Measurements from ENCODE around the gene COMMD2.

COMMD2 gene

DNA sequence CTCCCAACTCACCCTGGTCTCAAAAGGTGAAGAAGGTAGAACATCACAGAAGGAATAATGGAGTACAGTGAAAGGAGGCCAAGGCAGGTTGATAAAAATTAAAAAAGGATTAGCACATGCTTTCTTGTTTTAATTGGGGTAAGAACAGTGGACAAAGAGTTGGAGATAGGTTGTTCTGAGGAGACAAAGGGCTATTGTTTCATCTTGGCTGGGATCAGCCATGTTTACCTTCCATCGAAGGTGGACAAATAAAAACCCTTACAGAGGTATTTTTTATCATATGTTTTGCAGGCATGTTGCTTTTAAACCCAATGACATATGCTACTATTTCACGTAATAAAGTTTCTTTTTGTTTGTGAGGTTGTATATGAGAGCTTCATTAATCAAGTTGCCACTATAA lies 12.9 kb downstream of the COMMD2 start:
- no peak for DNase-seq (ENCODE audit: low spot score in 2 of 2)
- H3K9me3 ChIP-seq: no peaks in the 10 kb centered on the region
- H3K36me3 ChIP-seq (replicated peaks): peaks cover 13% of the 10 kb centered on the region
- peaks cover 33% of the 10 kb centered on the region for H3K4me1 ChIP-seq
- in situ Hi-C loops (cut with MboI; ENCODE audit: low sequenced_read_pairs): no loop called here
- no peak overlapping the region for H3K4me3 ChIP-seq
- no peaks in the 10 kb centered on the region for H3K27me3 ChIP-seq (ENCODE audit: low read depth)

DNA sequence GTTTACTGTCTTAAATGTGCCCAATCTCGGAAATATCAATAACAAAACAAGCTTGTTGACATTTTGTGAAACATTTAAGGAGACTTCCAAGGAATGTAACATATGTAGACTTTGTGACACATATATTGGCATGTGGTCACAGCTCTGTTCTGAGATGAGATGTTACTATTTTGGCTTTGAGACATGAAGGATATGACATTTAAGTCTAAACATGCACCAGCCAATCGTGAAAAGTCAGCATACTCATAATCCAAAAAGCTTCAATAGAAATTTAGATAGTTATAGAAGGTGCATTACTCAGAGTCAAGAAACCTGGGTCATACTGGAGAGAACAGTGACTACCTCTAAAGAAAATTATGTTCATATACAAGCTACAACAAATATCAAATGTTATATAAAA lies 13.4 kb downstream of the COMMD2 start:
- Histone ChIP-seq H3K36me3 (replicated peaks) (peaks cover 9% of the 10 kb centered on the region; the same call in 1 of the 2 replicates), H3K4me1 (peaks cover 33% of the 10 kb centered on the region), H3K9me3 (no peaks in the 10 kb centered on the region), H3K27me3 (ENCODE audit: low read depth) (no peaks in the 10 kb centered on the region), H3K4me3 (no peak overlapping the region)
- in situ Hi-C loops (cut with MboI; ENCODE audit: low sequenced_read_pairs): no loop called here
- DNase-seq (ENCODE audit: low spot score in 2 of 2): no peak

DNA sequence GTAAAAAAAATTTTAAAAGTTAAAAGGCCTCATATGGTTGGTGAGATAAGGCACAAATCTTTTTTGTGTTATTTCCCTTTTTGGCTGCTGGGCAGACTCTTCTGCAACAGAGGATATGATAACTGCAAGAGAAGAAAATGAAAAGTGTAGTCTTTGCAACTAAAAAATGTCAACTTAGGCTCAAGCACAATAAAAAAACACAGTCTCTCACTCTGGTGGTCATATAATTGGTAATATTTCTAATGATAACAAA lies 15.4 kb downstream of the COMMD2 start:
- in situ Hi-C loops (cut with MboI; ENCODE audit: low sequenced_read_pairs): no loop called here
- peaks cover 3% of the 10 kb centered on the region; the same call in 1 of the 2 replicates for H3K36me3 ChIP-seq (replicated peaks)
- no peaks in the 10 kb centered on the region for H3K27me3 ChIP-seq (ENCODE audit: low read depth)
- H3K4me1 ChIP-seq: peaks cover 33% of the 10 kb centered on the region
- H3K9me3 ChIP-seq: no peaks in the 10 kb centered on the region
- no peak overlapping the region for H3K4me3 ChIP-seq
- DNase-seq (ENCODE audit: low spot score in 2 of 2): no peak

DNA sequence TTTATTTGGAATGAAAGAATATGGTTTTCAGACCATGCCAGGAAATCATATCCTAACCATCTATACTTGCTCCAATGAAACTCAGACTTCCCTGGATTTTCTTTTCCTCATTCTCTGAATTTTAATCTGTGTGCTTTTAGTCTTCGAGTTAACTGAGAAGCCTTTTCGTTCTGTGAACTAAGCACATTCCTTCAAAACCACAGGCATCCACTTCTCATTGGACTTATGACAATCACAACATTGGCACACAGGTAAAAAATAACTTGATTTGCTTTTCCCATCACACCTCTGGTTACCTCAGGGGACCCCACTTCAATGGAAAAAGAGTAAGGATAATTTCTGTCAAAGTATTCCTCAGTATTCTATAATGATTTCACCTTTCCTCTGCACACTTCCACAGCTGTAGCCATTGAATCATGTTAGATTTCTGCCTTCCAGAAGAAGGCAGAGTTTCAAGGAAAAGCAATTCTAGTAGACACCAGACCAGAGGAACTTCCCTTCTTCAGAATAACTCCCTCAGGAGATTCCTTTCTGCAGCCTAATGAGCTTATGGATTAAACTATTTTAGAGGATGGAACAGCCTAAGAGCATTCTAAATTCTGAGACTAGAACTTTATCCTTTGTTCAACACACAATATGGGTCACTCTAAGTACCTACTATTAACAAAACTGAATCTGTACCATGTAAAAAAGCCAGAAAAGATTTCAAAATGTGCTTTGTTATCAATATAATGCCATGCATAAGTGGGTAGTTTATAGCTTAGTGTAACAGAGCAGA lies 15.9 kb downstream of the COMMD2 start:
- peak; percentile 32 to 98 for DNase-seq (ENCODE audit: low spot score in 2 of 2)
- no peak overlapping the region for H3K4me3 ChIP-seq

DNA sequence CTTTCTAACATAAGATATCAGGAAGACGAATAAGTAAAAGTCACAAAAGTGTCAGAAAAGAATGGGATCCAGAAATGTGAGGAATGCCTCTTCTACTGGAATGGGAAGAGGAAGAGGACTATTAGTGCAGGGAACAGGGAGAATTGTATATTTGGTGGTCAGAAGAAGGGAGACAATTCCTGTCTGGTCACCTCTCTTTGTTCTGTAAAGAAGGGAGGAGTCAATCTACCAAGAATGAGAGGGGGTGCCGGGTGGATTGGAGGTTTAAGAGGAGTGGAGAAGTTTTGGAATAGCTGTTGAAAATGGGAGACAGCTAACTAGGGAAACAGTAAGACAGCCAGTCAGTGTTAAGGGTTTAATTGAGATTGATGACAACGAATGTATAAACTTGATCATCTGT lies 20.1 kb downstream of the COMMD2 start:
- no peaks in the 10 kb centered on the region for H3K36me3 ChIP-seq (replicated peaks)
- DNase-seq (ENCODE audit: low spot score in 2 of 2): no peak
- no peak overlapping the region for H3K4me3 ChIP-seq
- peaks cover 17% of the 10 kb centered on the region for H3K4me1 ChIP-seq
- no peaks in the 10 kb centered on the region for H3K9me3 ChIP-seq
- no peaks in the 10 kb centered on the region for H3K27me3 ChIP-seq (ENCODE audit: low read depth)
- in situ Hi-C loops (cut with MboI; ENCODE audit: low sequenced_read_pairs): no loop called here

More for the DNA sequence above, 15.9 kb downstream of the COMMD2 start:
- in situ Hi-C loops (cut with MboI; ENCODE audit: low sequenced_read_pairs): no loop called here
- Histone ChIP-seq H3K9me3 (no peaks in the 10 kb centered on the region), H3K27me3 (ENCODE audit: low read depth) (no peaks in the 10 kb centered on the region), H3K4me1 (peaks cover 33% of the 10 kb centered on the region), H3K36me3 (replicated peaks) (peaks cover 3% of the 10 kb centered on the region; the same call in 1 of the 2 replicates)

DNA sequence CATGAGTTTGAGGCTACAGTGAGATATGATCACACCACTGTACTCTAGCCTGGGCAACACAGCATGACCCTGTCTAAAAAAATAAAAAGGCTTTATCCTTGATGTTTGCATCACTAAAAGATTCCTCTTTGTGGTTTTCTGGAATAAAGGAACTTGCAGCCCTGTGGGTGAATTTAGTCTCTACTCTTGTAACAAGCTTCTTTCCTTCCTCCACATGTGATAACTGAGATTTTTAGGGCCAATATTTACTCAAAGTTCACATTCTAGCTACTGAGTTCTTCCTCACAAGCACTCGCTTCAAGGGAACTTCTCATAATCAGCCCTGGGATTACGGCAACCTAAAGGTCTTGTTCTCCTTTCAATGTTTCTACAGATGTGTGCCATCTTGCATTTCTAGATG lies 24.6 kb downstream of the COMMD2 start:
- in situ Hi-C loops (cut with MboI; ENCODE audit: low sequenced_read_pairs): no loop called here
- no peaks in the 10 kb centered on the region for H3K36me3 ChIP-seq (replicated peaks)
- no peaks in the 10 kb centered on the region for H3K4me1 ChIP-seq
- H3K4me3 ChIP-seq: no peak overlapping the region
- H3K27me3 ChIP-seq (ENCODE audit: low read depth): no peaks in the 10 kb centered on the region
- H3K9me3 ChIP-seq: no peaks in the 10 kb centered on the region
- DNase-seq (ENCODE audit: low spot score in 2 of 2): no peak

DNA sequence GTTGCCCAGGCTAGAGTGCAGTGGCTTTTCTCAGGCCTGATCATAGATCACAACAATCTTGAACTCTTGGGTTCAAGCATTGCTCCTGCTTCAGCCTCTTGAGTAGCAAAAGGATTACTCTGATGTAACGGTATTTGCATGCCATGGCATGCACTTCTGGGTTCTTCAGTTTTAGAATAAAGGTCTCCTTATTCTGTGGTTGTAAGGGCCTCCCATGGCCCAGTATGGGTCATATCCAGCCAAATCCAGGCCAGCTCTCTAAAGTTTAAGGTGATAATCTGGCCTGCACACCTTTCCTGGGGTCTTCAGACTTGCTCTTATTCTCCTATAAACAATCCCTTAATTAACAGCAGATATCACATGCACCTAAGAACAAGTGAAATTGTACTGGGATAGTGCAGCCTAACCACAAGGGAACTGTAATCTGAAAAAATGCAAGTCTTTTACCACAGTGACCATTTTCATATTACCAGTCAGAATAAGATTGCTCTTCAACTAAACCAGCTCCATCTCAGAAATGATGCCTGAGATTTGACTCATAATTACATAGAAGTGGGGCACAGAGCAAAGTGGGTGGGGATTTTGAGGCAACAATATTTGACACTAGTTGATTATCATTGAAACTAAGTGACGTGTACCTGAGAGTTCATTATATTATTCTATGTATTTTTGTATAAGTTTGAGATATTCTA lies 25.4 kb downstream of the COMMD2 start:
- no peak for DNase-seq (ENCODE audit: low spot score in 2 of 2)
- in situ Hi-C loops (cut with MboI; ENCODE audit: low sequenced_read_pairs): no loop called here

DNA sequence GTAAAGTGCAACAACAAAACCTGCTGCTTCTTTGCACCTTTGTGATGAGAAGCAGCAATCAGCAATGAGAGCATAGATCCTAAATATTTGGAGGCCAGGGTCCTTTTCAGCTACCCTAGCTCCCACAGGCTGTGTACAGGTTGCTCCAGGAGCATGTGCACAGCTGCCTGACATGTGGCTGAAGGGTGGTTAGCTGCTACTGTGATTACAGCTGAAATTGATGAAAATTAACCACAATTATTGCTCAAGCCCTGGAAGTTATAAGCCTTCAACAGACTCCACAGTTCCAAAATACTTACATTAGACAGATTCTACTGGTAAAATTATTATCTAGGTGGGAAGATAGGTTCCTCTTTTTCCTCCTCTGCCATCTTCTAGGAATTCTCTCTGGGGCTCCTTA lies 28.5 kb downstream of the COMMD2 start:
- peaks cover 5% of the 10 kb centered on the region for H3K9me3 ChIP-seq
- H3K4me3 ChIP-seq: no peak overlapping the region
- in situ Hi-C loops (cut with MboI; ENCODE audit: low sequenced_read_pairs): no loop called here
- no peaks in the 10 kb centered on the region for H3K36me3 ChIP-seq (replicated peaks)
- DNase-seq (ENCODE audit: low spot score in 2 of 2): no peak
- no peaks in the 10 kb centered on the region for H3K4me1 ChIP-seq
- no peaks in the 10 kb centered on the region for H3K27me3 ChIP-seq (ENCODE audit: low read depth)

More for the DNA sequence above, 25.4 kb downstream of the COMMD2 start:
- Histone ChIP-seq H3K9me3 (no peaks in the 10 kb centered on the region), H3K36me3 (replicated peaks) (no peaks in the 10 kb centered on the region), H3K4me1 (no peaks in the 10 kb centered on the region), H3K27me3 (ENCODE audit: low read depth) (no peaks in the 10 kb centered on the region), H3K4me3 (no peak overlapping the region)

DNA sequence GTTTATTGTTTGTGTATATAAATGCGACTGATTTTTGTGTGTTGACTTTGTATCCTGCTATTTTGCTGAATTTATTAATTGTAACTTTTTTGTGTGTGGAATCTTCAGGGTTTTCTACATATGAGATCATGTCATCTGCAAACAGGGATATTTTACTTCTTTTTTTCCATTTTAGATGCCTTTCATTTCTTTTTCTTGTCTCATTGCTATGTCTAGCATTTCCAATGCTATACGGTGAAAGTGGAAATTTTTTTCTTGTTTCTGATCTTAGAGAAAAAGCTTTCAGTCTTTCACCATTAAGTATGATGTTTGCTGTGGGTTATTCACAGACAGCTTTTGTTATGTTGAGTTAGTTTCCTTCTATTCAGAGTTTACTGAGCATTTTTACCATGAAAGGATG lies 31.4 kb downstream of the COMMD2 start:
- H3K4me3 ChIP-seq: no peak overlapping the region
- in situ Hi-C loops (cut with MboI; ENCODE audit: low sequenced_read_pairs): no loop called here
- DNase-seq (ENCODE audit: low spot score in 2 of 2): no peak
- no peaks in the 10 kb centered on the region for H3K36me3 ChIP-seq (replicated peaks)
- no peaks in the 10 kb centered on the region for H3K27me3 ChIP-seq (ENCODE audit: low read depth)
- H3K4me1 ChIP-seq: peaks cover 5% of the 10 kb centered on the region; the same call in 1 of the 2 replicates
- peaks cover 5% of the 10 kb centered on the region for H3K9me3 ChIP-seq

DNA sequence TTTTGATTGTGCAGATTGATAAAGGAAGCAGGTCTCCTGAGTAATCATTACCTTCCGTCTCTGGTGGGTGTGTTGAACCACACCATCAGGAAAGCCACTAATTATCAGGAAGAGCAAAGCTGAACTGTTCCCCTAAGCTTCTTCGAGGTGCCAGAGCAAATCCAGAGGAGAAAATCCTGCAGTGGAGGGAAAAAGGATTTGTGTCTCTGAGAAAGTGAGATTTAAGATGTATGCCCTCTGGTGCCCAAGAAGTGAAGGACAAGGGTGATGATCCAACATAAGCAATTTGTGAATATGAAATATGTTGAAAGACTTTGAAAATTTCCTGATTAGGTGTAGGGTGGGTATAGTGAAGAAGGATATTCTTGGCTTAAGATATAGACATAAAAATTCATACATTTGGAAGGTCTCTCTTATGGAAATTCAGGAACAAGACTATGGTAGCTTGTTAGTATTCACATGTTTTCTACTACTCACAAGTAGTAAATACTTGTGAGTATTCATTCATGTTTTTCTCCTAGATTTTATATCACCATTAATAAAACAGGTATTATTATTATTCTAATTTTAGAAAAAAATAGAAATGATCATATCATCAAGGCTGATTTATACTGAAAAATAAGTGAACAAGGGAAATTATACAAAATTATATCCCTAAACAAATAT lies 34.8 kb downstream of the COMMD2 start:
- H3K9me3 ChIP-seq: peaks cover 5% of the 10 kb centered on the region
- H3K27me3 ChIP-seq (ENCODE audit: low read depth): no peaks in the 10 kb centered on the region
- no peaks in the 10 kb centered on the region for H3K36me3 ChIP-seq (replicated peaks)
- peak; percentile 76 to 82 for DNase-seq (ENCODE audit: low spot score in 2 of 2)
- in situ Hi-C loops (cut with MboI; ENCODE audit: low sequenced_read_pairs): loop anchor here (10.0 kb wide), 1 partner anchor 193 kb away; no protein-coding TSS in a partner anchor
- no peak overlapping the region for H3K4me3 ChIP-seq
- peaks cover 5% of the 10 kb centered on the region; the same call in 1 of the 2 replicates for H3K4me1 ChIP-seq

DNA sequence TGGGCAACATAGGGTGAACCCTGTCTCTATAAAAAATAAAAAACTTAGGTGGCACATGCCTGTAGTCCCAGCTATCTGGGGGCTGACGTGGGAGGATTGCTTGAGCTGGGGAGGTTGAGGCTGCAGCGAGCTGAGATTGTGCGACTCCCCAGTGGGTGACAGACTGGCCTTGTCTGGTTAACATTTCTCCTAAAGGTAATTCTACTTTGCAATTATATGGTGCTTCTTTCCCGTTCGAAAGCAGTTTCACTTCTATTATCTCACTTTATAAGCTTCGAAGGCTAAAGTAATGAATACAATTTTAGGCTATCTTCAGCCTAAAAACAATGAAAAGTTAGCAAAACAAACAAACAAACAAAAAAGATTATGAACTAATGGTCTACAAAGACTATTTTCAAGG lies 35.3 kb downstream of the COMMD2 start:
- H3K27me3 ChIP-seq (ENCODE audit: low read depth): no peaks in the 10 kb centered on the region
- in situ Hi-C loops (cut with MboI; ENCODE audit: low sequenced_read_pairs): loop anchor here (10.0 kb wide), 1 partner anchor 192 kb away; no protein-coding TSS in a partner anchor
- H3K9me3 ChIP-seq: peaks cover 5% of the 10 kb centered on the region
- H3K4me1 ChIP-seq: peaks cover 5% of the 10 kb centered on the region; the same call in 1 of the 2 replicates
- no peaks in the 10 kb centered on the region for H3K36me3 ChIP-seq (replicated peaks)
- H3K4me3 ChIP-seq: no peak overlapping the region
- DNase-seq (ENCODE audit: low spot score in 2 of 2): no peak

DNA sequence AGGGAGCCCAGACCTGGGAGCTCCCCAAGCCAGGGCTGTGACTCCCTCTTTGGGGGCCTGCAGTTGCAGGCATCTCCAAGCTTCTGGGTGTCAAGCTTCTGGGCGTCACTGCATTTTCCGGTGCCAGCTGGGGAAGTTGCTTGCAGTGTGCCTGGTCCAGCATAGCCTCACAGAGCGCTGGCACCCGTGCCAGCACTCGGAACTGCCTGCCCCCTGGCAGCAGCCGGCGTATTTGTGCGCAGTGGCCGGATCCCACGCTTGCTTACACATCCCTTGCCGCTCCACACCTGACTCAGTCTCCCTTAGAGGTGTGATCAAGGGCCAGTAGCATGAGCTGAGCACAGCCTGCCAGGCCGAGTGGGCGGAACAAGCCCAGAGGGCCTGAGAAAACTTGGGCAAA lies 37.0 kb downstream of the COMMD2 start:
- peaks cover 5% of the 10 kb centered on the region; the same call in 1 of the 2 replicates for H3K4me1 ChIP-seq
- no peak overlapping the region for H3K4me3 ChIP-seq
- H3K9me3 ChIP-seq: no peaks in the 10 kb centered on the region
- in situ Hi-C loops (cut with MboI; ENCODE audit: low sequenced_read_pairs): loop anchor here (10.0 kb wide), 1 partner anchor 190 kb away; no protein-coding TSS in a partner anchor
- no peaks in the 10 kb centered on the region for H3K27me3 ChIP-seq (ENCODE audit: low read depth)
- DNase-seq (ENCODE audit: low spot score in 2 of 2): no peak
- no peaks in the 10 kb centered on the region for H3K36me3 ChIP-seq (replicated peaks)

DNA sequence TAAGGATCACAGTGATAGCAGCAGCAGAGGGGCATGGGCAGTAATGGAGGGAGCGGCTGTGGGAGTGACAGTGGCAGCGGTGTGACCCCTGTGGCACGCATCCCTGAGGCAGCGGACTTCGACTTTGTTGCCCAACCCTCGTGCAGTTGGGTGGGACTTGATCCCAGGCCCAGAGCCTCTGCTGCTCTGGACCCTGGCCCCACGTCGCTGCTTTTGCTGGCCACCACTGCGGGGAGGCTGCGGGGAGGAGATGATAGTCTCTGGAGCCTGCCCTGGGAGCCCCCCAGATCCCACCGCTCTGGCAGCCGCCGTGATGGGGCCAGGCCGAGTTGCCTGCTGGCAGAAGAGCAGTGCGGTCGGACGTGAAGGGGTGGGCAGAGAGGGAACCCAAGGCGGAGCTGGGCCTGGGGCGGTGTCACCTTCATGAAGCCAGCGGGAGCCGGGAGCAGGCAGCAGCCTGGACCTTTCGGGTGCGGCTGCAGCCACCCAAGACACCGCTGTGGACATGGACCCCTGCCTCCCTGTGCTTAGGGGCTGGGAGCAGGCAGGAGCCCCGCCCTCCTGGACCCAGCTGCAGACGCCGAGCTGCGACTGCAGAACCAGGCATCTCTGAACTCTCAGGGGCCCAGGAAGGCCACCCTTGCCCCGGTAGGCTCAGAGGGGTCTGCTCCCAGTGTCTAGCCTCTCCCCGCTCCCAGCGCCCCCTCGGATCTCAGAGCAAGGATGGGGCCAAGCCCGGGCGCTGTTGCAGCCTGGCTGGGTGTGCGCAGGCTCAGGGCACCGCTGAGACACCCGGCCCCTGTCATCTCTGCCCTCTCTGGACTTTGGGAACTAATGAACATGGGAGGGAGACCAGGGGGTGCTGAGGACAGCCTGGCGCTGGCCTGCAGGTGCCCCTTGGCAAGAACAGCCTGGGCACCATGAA lies 38.3 kb downstream of the COMMD2 start:
- H3K9me3 ChIP-seq: no peaks in the 10 kb centered on the region
- in situ Hi-C loops (cut with MboI; ENCODE audit: low sequenced_read_pairs): loop anchor here (10.0 kb wide), 1 partner anchor 189 kb away; no protein-coding TSS in a partner anchor
- no peak for DNase-seq (ENCODE audit: low spot score in 2 of 2)

More for the DNA sequence above, 38.3 kb downstream of the COMMD2 start:
- Histone ChIP-seq H3K36me3 (replicated peaks) (no peaks in the 10 kb centered on the region), H3K4me3 (no peak overlapping the region), H3K27me3 (ENCODE audit: low read depth) (no peaks in the 10 kb centered on the region), H3K4me1 (peaks cover 5% of the 10 kb centered on the region; the same call in 1 of the 2 replicates)

Measured in HAP-1 (cell line).